Spleen (tissue), 7 donors: Measurements from ENCODE around the gene PTPRN2.

Experiments
- POLR2A ChIP-seq, 3 donors: fragments of 450-650 bp; IDR thresholded peaks; one replicate each; pipeline ENCODE4 v1.5.1; 2017; ENCODE audit warnings: antibody characterized with exemption in 3 of 3, mild to moderate bottlenecking in 1 of 3
- POLR2AphosphoS5 ChIP-seq, 3 donors: sonication (generic); formaldehyde crosslinking; IDR thresholded peaks; one replicate each; pipeline ENCODE4 v1.5.1; 2017; ENCODE audit warnings: antibody characterized with exemption in 3 of 3
- TF ChIP-seq, protein P1 (sequence below), 11 experiments: fragments of 200-600 bp in 7 of 11; fragments of 450-650 bp in 4 of 11; sonication (generic) in 4 of 11; IDR thresholded peaks in 8 of 11; conservative IDR thresholded peaks in 3 of 11; 1 replicate in 7 of 11; 2 replicates in 4 of 11; pipeline versions ENCODE4 v1.4.0 to v1.8.0; 2016 to 2021; ENCODE audit warnings: antibody characterized with exemption in 11 of 11, inconsistent platforms in 4 of 11, mild to moderate bottlenecking in 1 of 11
- donor health status: DM: no; HTN: no; CAD: no; lungs with moderate emphysema.
- donor health status: DM: no; HTN: no; CAD: no.
- donor health status: DM: no; HTN: no; CAD: no.

DNA sequence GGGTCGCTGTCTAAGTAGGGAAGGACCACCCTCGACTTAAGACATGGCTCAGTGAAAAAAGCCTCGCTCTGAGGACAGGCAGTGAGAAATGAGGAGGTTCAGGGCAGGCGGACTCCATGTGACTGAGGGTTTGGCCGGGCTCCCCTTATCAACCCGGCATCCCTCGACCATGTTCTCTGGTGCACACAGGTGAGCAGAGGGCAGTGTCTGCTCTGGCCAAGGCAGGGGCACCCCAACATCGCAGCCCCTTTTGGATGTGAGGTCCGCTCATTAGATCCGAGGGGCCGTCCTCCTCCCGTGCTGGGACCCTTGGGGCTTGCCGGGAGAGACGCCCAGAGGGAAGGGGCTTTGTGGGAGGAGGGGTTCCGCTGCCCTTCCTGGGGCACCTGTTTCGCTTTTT is 775.7 kb downstream of the PTPRN2 start:
- TF ChIP-seq, protein P1, sequence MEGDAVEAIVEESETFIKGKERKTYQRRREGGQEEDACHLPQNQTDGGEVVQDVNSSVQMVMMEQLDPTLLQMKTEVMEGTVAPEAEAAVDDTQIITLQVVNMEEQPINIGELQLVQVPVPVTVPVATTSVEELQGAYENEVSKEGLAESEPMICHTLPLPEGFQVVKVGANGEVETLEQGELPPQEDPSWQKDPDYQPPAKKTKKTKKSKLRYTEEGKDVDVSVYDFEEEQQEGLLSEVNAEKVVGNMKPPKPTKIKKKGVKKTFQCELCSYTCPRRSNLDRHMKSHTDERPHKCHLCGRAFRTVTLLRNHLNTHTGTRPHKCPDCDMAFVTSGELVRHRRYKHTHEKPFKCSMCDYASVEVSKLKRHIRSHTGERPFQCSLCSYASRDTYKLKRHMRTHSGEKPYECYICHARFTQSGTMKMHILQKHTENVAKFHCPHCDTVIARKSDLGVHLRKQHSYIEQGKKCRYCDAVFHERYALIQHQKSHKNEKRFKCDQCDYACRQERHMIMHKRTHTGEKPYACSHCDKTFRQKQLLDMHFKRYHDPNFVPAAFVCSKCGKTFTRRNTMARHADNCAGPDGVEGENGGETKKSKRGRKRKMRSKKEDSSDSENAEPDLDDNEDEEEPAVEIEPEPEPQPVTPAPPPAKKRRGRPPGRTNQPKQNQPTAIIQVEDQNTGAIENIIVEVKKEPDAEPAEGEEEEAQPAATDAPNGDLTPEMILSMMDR (IDR thresholded peaks at IDR 0.05 in 8 of 11, conservative IDR thresholded peaks at IDR 0.05 in 3 of 11), result no peak
- TF ChIP-seq POLR2A (IDR thresholded peaks at IDR 0.05), result no peak
- TF ChIP-seq POLR2AphosphoS5 (IDR thresholded peaks at IDR 0.05), result no peak
